ENCODE results near the gene B4GALNT3.
A peak's percentile ranks its signal among the peaks of the same experiment; 100 is the strongest.

- TF ChIP-seq, protein P1, sequence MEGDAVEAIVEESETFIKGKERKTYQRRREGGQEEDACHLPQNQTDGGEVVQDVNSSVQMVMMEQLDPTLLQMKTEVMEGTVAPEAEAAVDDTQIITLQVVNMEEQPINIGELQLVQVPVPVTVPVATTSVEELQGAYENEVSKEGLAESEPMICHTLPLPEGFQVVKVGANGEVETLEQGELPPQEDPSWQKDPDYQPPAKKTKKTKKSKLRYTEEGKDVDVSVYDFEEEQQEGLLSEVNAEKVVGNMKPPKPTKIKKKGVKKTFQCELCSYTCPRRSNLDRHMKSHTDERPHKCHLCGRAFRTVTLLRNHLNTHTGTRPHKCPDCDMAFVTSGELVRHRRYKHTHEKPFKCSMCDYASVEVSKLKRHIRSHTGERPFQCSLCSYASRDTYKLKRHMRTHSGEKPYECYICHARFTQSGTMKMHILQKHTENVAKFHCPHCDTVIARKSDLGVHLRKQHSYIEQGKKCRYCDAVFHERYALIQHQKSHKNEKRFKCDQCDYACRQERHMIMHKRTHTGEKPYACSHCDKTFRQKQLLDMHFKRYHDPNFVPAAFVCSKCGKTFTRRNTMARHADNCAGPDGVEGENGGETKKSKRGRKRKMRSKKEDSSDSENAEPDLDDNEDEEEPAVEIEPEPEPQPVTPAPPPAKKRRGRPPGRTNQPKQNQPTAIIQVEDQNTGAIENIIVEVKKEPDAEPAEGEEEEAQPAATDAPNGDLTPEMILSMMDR (IDR thresholded peaks at IDR 0.05) = peak in 1 of 3 experiments; percentile 3
- TF ChIP-seq POLR2AphosphoS5 (IDR thresholded peaks at IDR 0.05) (no peak), EP300 (IDR thresholded peaks at IDR 0.05) (no peak)
Observed at GRCh38 chr12:591167-592023, 131.7 kb downstream of the B4GALNT3 start.
